GM21576 (cell line): Measurements from ENCODE around the gene HMGN5.

Experiments
- ATAC-seq: cut with Tn5 transposase; IDR thresholded peaks from one replicate; pipeline ENCODE4 v1.9.1; 2021; ENCODE audit warnings: mild to moderate bottlenecking, moderate library complexity; ENCODE audit not compliant: unreplicated experiment

Gene HMGN5

GRCh38 chrX:81120936-81121371 is 80.8 kb downstream of the HMGN5 start:
- ATAC-seq = peak; percentile 55

- ATAC-seq = peak; percentile 20
Observed at GRCh38 chrX:81120258-81120935, 81.3 kb downstream of the HMGN5 start.

GRCh38 chrX:81114757-81115156 is 87.0 kb downstream of the HMGN5 start:
- ATAC-seq = no peak

GRCh38 chrX:81110286-81110685 is 91.4 kb downstream of the HMGN5 start:
- ATAC-seq = no peak

- ATAC-seq = no peak
Observed at GRCh38 chrX:81082649-81083048, 119.1 kb downstream of the HMGN5 start.
